HUDEP-2 (cell line): ENCODE measurements around the gene KCNQ5.

ENCODE experiments used
- DNase-seq, 76 experiments: peaks; one replicate each; lab custom pipeline; 2025; ENCODE audit not compliant: unreplicated experiment in 76 of 76; lab: John Stamatoyannopoulos, UW

Gene KCNQ5

GRCh38 chr6:72636786-72637185 lies 14.9 kb downstream of the KCNQ5 start:
- no peak for DNase-seq

- DNase-seq: peak in 3 of 76 experiments; percentile 12 to 17 (median 12)
Measured at GRCh38 chr6:72639920-72640614, 18.2 kb downstream of the KCNQ5 start.

GRCh38 chr6:72640615-72640930 lies 18.7 kb downstream of the KCNQ5 start:
- no peak for DNase-seq

- DNase-seq: no peak
Measured at GRCh38 chr6:72642435-72642834, 20.6 kb downstream of the KCNQ5 start.

- DNase-seq: no peak
Measured at GRCh38 chr6:72643214-72643613, 21.4 kb downstream of the KCNQ5 start.

- no peak for DNase-seq
Measured at GRCh38 chr6:72646604-72647485, 25.0 kb downstream of the KCNQ5 start.

- DNase-seq: no peak
Measured at GRCh38 chr6:72647489-72647888, 25.6 kb downstream of the KCNQ5 start.

- DNase-seq: peak in 2 of 76 experiments; percentile 13 to 38
Measured at GRCh38 chr6:72649032-72649984, 27.4 kb downstream of the KCNQ5 start.

GRCh38 chr6:72650081-72650745 lies 28.3 kb downstream of the KCNQ5 start:
- no peak for DNase-seq

GRCh38 chr6:72651174-72651573 lies 29.3 kb downstream of the KCNQ5 start:
- DNase-seq: no peak

GRCh38 chr6:72651967-72652956 lies 30.4 kb downstream of the KCNQ5 start:
- no peak for DNase-seq

GRCh38 chr6:72653026-72653425 lies 31.2 kb downstream of the KCNQ5 start:
- no peak for DNase-seq

- DNase-seq: no peak
Measured at GRCh38 chr6:72654071-72654621, 32.3 kb downstream of the KCNQ5 start.

GRCh38 chr6:72657407-72658197 lies 35.7 kb downstream of the KCNQ5 start:
- DNase-seq: no peak

- DNase-seq: no peak
Measured at GRCh38 chr6:72659754-72660153, 37.9 kb downstream of the KCNQ5 start.

GRCh38 chr6:72661411-72661810 lies 39.5 kb downstream of the KCNQ5 start:
- DNase-seq: no peak

GRCh38 chr6:72665599-72665998 lies 43.7 kb downstream of the KCNQ5 start:
- DNase-seq: no peak

GRCh38 chr6:72669324-72669723 lies 47.5 kb downstream of the KCNQ5 start:
- no peak for DNase-seq
